Measurements from ENCODE around the gene TRPC4AP. TPM values are rescaled to one million over a fixed set of nuclear protein-coding genes. Genes with fewer than 3 reads are reported as not detected.

TRPC4AP gene
- polyA plus RNA-seq, 2 of the 4 experiments (the other 2 are of a cell fraction): 51.4 to 55.3 TPM

DNA sequence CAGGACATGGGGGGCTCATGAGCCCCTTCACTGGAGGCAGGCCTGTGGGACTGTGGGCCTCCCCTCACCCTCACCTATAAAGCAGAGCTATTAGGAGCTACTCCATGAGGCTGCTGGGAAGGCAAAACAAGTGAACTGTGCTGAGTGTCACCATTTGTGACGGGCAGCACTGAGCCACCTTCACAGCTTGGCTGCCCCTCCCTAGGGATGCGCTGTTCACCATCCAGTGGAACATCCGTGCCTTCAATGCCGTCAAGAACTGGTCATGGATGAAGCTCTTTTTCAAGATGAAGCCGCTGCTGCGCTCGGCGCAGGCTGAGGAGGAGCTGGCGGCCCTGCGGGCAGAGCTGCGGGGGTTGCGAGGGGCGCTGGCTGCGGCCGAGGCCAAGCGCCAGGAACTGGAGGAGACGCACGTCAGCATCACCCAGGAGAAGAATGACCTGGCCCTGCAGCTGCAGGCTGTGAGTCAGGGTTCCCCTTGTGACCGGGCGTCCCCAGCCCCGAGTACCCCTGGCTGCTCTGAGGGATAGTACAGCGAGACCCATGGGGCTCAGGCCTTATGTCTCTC lies 98.6 kb downstream of the TRPC4AP start:
- Histone ChIP-seq H3K4me2 (no peak overlapping the region), H3K9me3 (no peaks in the 10 kb centered on the region), H3K4me3 (no peak overlapping the region), H3K27ac (no peak overlapping the region), H3K4me1 (no peaks in the 10 kb centered on the region)
- WGBS (ENCODE audit: missing lambda C conversion rate): 87% methylated on average over 22 of the region's 22 CpGs
- TF ChIP-seq, protein P1, sequence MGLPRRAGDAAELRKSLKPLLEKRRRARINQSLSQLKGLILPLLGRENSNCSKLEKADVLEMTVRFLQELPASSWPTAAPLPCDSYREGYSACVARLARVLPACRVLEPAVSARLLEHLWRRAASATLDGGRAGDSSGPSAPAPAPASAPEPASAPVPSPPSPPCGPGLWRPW (IDR thresholded peaks at IDR 0.05): no peak
- TF ChIP-seq HOXB13 (CRISPR knock-in tag; IDR thresholded peaks at IDR 0.05; ENCODE audit: low read depth) (no peak), NR3C1 (IDR thresholded peaks at IDR 0.05) (no peak), GATA3 (IDR thresholded peaks at IDR 0.05; ENCODE audit: borderline replicate concordance) (no peak), FOSL2 (IDR thresholded peaks at IDR 0.05) (no peak), FOSL2 (CRISPR knock-in tag; IDR thresholded peaks at IDR 0.05) (no peak), NPAS2 (CRISPR knock-in tag; IDR thresholded peaks at IDR 0.05; ENCODE audit: borderline replicate concordance) (no peak), PHF8 (IDR thresholded peaks at IDR 0.05; ENCODE audit: borderline replicate concordance, low read depth) (no peak), NFE2L2 (conservative IDR thresholded peaks at IDR 0.05; ENCODE audit: low read length) (no peak), JUN (IDR thresholded peaks at IDR 0.05) (no peak), KDM1A (IDR thresholded peaks at IDR 0.05; ENCODE audit: low read depth) (no peak), RNF2 (IDR thresholded peaks at IDR 0.05; ENCODE audit: borderline replicate concordance, low read depth) (no peak), HEYL (CRISPR knock-in tag; IDR thresholded peaks at IDR 0.05) (no peak), MAFK (IDR thresholded peaks at IDR 0.05; ENCODE audit: partially characterized antibody) (no peak), SMC3 (IDR thresholded peaks at IDR 0.05) (no peak), ESRRA (IDR thresholded peaks at IDR 0.05; ENCODE audit: borderline replicate concordance, low read length) (no peak), CHD2 (IDR thresholded peaks at IDR 0.05; ENCODE audit: low read length, partially characterized antibody) (no peak)
- TF ChIP-seq, protein P2, sequence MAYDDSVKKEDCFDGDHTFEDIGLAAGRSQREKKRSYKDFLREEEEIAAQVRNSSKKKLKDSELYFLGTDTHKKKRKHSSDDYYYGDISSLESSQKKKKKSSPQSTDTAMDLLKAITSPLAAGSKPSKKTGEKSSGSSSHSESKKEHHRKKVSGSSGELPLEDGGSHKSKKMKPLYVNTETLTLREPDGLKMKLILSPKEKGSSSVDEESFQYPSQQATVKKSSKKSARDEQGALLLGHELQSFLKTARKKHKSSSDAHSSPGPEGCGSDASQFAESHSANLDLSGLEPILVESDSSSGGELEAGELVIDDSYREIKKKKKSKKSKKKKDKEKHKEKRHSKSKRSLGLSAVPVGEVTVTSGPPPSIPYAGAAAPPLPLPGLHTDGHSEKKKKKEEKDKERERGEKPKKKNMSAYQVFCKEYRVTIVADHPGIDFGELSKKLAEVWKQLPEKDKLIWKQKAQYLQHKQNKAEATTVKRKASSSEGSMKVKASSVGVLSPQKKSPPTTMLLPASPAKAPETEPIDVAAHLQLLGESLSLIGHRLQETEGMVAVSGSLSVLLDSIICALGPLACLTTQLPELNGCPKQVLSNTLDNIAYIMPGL (CRISPR knock-in tag; IDR thresholded peaks at IDR 0.05; ENCODE audit: borderline replicate concordance): no peak
- TF ChIP-seq, protein P3, sequence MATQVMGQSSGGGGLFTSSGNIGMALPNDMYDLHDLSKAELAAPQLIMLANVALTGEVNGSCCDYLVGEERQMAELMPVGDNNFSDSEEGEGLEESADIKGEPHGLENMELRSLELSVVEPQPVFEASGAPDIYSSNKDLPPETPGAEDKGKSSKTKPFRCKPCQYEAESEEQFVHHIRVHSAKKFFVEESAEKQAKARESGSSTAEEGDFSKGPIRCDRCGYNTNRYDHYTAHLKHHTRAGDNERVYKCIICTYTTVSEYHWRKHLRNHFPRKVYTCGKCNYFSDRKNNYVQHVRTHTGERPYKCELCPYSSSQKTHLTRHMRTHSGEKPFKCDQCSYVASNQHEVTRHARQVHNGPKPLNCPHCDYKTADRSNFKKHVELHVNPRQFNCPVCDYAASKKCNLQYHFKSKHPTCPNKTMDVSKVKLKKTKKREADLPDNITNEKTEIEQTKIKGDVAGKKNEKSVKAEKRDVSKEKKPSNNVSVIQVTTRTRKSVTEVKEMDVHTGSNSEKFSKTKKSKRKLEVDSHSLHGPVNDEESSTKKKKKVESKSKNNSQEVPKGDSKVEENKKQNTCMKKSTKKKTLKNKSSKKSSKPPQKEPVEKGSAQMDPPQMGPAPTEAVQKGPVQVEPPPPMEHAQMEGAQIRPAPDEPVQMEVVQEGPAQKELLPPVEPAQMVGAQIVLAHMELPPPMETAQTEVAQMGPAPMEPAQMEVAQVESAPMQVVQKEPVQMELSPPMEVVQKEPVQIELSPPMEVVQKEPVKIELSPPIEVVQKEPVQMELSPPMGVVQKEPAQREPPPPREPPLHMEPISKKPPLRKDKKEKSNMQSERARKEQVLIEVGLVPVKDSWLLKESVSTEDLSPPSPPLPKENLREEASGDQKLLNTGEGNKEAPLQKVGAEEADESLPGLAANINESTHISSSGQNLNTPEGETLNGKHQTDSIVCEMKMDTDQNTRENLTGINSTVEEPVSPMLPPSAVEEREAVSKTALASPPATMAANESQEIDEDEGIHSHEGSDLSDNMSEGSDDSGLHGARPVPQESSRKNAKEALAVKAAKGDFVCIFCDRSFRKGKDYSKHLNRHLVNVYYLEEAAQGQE (IDR thresholded peaks at IDR 0.05): no peak
- TF ChIP-seq, protein P4, sequence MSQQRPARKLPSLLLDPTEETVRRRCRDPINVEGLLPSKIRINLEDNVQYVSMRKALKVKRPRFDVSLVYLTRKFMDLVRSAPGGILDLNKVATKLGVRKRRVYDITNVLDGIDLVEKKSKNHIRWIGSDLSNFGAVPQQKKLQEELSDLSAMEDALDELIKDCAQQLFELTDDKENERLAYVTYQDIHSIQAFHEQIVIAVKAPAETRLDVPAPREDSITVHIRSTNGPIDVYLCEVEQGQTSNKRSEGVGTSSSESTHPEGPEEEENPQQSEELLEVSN (IDR thresholded peaks at IDR 0.05; ENCODE audit: borderline replicate concordance, low read depth): no peak
- TF ChIP-seq, protein P5, sequence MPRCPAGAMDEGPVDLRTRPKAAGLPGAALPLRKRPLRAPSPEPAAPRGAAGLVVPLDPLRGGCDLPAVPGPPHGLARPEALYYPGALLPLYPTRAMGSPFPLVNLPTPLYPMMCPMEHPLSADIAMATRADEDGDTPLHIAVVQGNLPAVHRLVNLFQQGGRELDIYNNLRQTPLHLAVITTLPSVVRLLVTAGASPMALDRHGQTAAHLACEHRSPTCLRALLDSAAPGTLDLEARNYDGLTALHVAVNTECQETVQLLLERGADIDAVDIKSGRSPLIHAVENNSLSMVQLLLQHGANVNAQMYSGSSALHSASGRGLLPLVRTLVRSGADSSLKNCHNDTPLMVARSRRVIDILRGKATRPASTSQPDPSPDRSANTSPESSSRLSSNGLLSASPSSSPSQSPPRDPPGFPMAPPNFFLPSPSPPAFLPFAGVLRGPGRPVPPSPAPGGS (IDR thresholded peaks at IDR 0.05): no peak
- ChIA-PET CTCF (interaction anchor here (1.5 to 2.2 kb wide), 2 partner anchors 120 to 122 kb away, joined by 5 read pairs; partner anchors contain the start of gene GGT7), POLR2A (no interaction called here)
- ATAC-seq (no peak), FAIRE-seq (no peak), DNase-seq (ENCODE audit: low read depth in 1 of 2, low spot score in 1 of 2) (no peak)
